ENCODE data around the gene SOX18.

The SOX18 gene

GRCh38 chr20:64036346-64037198 lies 12.9 kb downstream of the SOX18 start:
- DNase-seq, result no peak

DNA sequence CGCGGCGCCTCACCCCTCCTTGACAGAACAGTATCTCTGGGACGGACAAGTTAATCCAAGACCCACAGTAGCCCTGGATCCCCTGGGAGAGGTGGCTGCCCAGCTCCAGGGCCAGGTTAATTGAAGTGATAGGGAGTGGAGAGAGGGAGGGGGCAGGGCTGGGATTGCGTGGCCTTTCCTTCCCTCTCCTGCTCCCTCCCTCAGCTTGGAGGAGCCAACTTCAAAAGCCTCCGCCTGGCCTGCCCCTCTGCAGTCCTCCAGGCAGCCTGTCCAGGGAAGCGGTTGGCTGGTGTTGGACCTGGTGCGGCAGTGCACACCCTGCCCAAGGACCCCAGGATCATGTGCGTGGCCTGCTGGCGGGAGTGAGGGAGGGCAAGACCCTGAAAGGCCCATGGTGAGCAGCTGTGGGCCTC lies 13.5 kb downstream of the SOX18 start, which contains the start of gene C20orf204:
C20orf204 (plus strand) TSS at position 250 of the 413 bp plus-strand sequence; CDS start at position 392, 142 bp downstream.
- DNase-seq, result no peak

- DNase-seq, result no peak
Observed at GRCh38 chr20:64035066-64035932, 14.1 kb downstream of the SOX18 start.

DNA sequence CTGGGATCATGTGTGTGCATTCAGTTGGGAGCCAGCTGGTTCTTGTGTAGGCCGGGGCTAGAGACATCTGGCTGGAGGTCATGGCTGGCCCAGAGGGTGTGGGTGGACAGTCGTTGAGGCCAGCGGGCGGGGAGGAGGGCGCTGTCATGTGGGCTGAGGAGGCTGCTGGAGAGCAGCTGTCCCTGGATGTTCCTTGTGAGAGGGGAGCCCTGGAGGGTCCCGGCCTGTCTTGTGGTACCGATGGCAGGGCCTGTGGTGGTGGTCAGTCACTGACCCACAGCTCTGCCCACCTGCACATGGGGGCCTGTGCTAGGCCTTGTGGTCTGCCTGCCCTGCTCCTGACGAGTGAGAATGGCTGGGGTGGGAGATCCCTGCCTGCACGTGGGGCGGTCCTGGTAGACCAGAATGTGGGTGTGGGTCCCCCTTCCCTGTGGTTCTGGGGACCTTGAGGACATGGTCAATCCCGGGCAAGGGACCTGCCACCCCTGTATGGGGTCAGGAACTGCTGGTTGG lies 15.4 kb downstream of the SOX18 start:
- no peak for DNase-seq

GRCh38 chr20:64032706-64033624 lies 16.5 kb downstream of the SOX18 start:
- DNase-seq, result no peak

DNA sequence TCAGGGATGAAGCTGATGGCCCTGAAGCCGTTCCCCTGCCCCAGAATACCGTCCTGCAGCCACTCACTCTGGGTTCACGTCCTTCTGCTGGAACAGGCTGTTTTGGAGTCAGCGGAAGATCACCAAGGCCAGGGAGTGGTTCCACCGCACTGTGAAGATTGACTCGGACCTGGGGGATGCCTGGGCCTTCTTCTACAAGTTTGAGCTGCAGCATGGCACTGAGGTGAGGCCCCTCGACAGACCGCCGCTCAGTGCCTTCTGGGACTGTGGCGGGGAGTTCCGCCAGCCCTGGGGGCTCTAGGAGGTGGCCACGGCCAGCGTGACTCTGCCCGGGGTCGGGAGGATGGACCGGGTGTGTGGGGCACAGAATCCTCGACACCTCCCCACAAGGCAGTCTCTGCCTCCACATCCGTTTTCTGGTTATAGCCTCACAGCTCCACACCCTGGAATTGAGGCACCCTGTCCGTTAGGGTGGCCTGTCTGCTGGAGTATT lies 17.6 kb downstream of the SOX18 start:
- no peak for DNase-seq

GRCh38 chr20:64030371-64031134 lies 18.9 kb downstream of the SOX18 start:
- no peak for DNase-seq

GRCh38 chr20:64029293-64030117 lies 19.9 kb downstream of the SOX18 start:
- DNase-seq, result no peak

- no peak for DNase-seq
Observed at GRCh38 chr20:64027981-64028685, 21.3 kb downstream of the SOX18 start.

- DNase-seq, result no peak
Observed at GRCh38 chr20:64025826-64026412, 23.5 kb downstream of the SOX18 start.

GRCh38 chr20:64025101-64025825 lies 24.2 kb downstream of the SOX18 start:
- no peak for DNase-seq

DNA sequence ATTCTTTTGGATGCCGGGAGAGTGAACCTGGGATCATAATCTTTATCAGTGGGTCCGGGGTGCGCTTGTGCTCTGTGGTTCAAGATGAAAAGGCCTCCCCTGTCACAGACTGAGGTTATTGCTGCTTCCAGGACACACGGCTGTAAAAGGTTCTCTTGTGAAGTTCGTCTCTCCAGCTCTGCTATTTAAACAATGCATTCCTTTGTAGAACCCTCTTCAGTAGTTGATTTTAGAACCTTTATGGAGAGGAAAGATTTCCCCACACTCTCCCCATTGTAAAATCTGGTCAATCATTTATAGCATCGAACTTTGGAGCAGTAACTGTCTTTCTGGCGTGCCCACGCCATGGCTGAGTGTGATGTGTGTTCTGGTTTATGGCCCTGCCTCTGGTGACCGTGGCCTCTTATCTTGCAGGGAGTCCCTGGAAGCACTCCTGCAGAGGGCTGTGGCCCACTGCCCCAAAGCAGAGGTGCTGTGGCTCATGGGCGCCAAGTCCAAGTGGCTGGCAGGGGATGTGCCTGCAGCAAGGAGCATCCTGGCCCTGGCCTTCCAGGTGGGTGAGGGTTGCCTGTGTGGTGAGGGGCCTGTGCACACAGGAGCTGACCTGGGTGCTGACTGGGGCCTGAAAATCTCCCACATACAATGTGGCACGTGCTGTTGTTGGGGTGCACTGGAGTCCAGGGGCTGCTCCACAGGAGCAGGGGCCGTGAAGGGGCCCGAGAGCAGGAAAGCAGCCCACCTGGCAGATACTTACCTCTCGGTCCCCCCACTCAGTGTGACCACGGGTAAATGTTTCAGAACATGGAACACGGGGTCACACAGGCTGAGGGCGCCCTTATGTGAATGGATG lies 25.1 kb downstream of the SOX18 start:
- no peak for DNase-seq

GRCh38 chr20:64023361-64024140 lies 25.9 kb downstream of the SOX18 start:
- no peak for DNase-seq

- DNase-seq, result no peak
Observed at GRCh38 chr20:64022671-64023360, 26.6 kb downstream of the SOX18 start.

DNA sequence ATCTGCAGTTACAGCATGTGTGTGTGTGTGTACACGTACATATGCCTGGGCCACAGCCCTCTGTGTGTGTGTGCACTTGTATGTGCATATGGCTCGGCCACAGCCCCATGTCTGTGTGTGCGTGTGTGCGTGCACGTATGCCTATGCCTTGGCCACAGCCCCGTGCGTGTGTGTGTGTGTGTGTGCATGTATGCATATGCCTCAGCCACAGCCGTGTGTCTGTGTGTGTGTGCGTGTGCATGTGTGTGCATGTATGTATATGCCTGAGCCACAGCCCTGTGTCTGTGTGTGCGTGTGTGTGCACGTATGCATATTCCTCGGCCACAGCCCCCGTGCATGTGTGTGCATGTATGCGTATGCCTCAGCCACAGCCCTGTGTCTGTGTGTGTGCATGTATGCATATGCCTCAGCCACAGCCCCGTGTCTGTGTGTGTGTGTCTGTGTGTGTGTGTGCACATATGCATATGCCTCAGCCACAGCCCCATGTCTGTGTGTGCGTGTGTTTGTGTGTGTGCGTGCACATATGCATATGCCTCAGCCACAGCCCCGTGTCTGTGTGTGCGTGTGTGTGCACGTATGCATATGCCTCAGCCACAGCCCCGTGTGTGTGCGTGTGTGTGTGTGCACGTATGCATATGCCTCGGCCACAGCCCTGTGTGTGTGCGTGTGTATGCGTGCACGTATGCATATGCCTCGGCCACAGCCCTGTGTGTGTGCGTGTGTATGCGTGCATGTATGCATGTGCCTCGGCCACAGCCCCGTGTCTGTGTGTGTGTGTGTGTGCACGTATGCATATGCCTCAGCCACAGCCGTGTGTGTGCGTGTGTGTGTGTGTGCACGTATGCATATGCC lies 28.1 kb downstream of the SOX18 start:
- DNase-seq, result no peak

All from DMS 273 treated with DMSO at 0.1 percent for 48 hours (cell line).